Endodermal cell (in vitro differentiated cells): Measurements from ENCODE around the gene KIAA1755. TPM values are rescaled to one million over a fixed set of nuclear protein-coding genes. Genes with fewer than 3 reads are reported as not detected.

Experiments used
- DNase-seq: peaks from one replicate; pipeline ENCODE4 v3.0.0-alpha.2; 2017
- H3K27ac ChIP-seq: 2 replicates; pipeline ENCODE4 v1.5.1; 2013; ENCODE audit warnings: mild to moderate bottlenecking, low read depth, low read length, moderate library complexity
- H3K27me3 ChIP-seq: 2 replicates; pipeline ENCODE4 v1.6.1; 2013; ENCODE audit warnings: mild to moderate bottlenecking, low read length, moderate library complexity; ENCODE audit not compliant: insufficient read depth, control insufficient read depth, poor library complexity, severe bottlenecking
- H3K36me3 ChIP-seq: 2 replicates; pipeline ENCODE4 v1.7.0; 2013; ENCODE audit warnings: mild to moderate bottlenecking, low read length, moderate library complexity; ENCODE audit not compliant: control insufficient read depth, insufficient read depth
- H3K4me1 ChIP-seq: one replicate; pipeline ENCODE4 v1.7.0; 2013; ENCODE audit warnings: low read length; ENCODE audit not compliant: control insufficient read depth, insufficient read depth
- H3K4me3 ChIP-seq: 2 replicates; pipeline ENCODE4 v1.5.1; 2013; ENCODE audit warnings: mild to moderate bottlenecking, low read length, moderate library complexity
- H3K9ac ChIP-seq: 2 replicates; pipeline ENCODE4 v1.6.1; 2013; ENCODE audit warnings: mild to moderate bottlenecking, low read length, moderate library complexity; ENCODE audit not compliant: poor library complexity, severe bottlenecking; ENCODE audit errors: extremely low read depth
- H3K9me3 ChIP-seq: 2 replicates; pipeline ENCODE4 v1.6.1; 2013; ENCODE audit warnings: mild to moderate bottlenecking, low read length, moderate library complexity; ENCODE audit not compliant: control insufficient read depth
- H3K27ac Mint-ChIP-seq: 2 replicates; pipeline ENCODE4 v1.8.0; 2020; ENCODE audit warnings: mixed read lengths
- H3K27me3 Mint-ChIP-seq: 2 replicates; pipeline ENCODE4 v1.8.0; 2021; ENCODE audit warnings: mild to moderate bottlenecking, mixed read lengths; ENCODE audit not compliant: insufficient read depth
- H3K36me3 Mint-ChIP-seq: 2 replicates; pipeline ENCODE4 v1.8.0; 2020; ENCODE audit warnings: low read depth, mixed read lengths
- H3K4me1 Mint-ChIP-seq: 2 replicates; pipeline ENCODE4 v1.8.0; 2020; ENCODE audit warnings: mixed read lengths
- H3K4me3 Mint-ChIP-seq: 2 replicates; pipeline ENCODE4 v1.8.0; 2020; ENCODE audit warnings: mild to moderate bottlenecking, moderate library complexity, mixed read lengths
- H3K9me3 Mint-ChIP-seq: 2 replicates; pipeline ENCODE4 v1.8.0; 2020; ENCODE audit warnings: mild to moderate bottlenecking, mixed read lengths
- CTCF ChIP-seq: fragments of 200-600 bp; sonication (generic); conservative IDR thresholded peaks from 2 replicates; pipeline ENCODE4 v1.5.0; 2021; ENCODE audit warnings: antibody characterized with exemption, mild to moderate bottlenecking
- WGBS, 2 experiments: methylation state at CpG; one replicate each; pipeline versions ENCODE4 v1.1.5 to v1.1.7; 2013; ENCODE audit warnings: missing lambda C conversion rate in 2 of 2, mixed read lengths in 1 of 2; ENCODE audit not compliant: insufficient coverage in 1 of 2, insufficient read length in 1 of 2; 5-methylcytosine and 5-hydroxymethylcytosine counted together
- total RNA-seq, 2 donors: library from RNA; stranded (reverse); fragmentation: NEBNext Ultra II Directional in 1 of 2; extraction: Animal tissue kit (Norgen Biotek cat#: 25700) in 1 of 2; gene quantifications; 2 replicates in 1 of 2; 3 replicates in 1 of 2; pipeline ENCODE4 v1.2.1, GENCODE V29; 2021

KIAA1755 gene
- total RNA-seq, 2 donors from 2014 or later: not detected

- Mint-ChIP-seq H3K9me3 (no peaks in the 10 kb centered on the region), H3K4me3 (no peak overlapping the region), H3K4me1 (peaks cover 6% of the 10 kb centered on the region), H3K36me3 (no peaks in the 10 kb centered on the region), H3K27ac (no peak overlapping the region), H3K27me3 (peaks cover 6% of the 10 kb centered on the region)
- Histone ChIP-seq H3K27ac (no peak overlapping the region), H3K4me1 (no peaks in the 10 kb centered on the region), H3K9me3 (no peaks in the 10 kb centered on the region), H3K36me3 (no peaks in the 10 kb centered on the region), H3K9ac (no peak overlapping the region), H3K4me3 (no peak overlapping the region), H3K27me3 (no peaks in the 10 kb centered on the region)
- no peak for TF ChIP-seq CTCF
- DNase-seq: peak; percentile 35
- 84 to 91% methylated on average over 4 to 8 of the region's 8 CpGs for WGBS, 2 experiments
Measured at GRCh38 chr20:38198238-38198861, 62.2 kb downstream of the KIAA1755 start.

- no peak overlapping the region for H3K27ac ChIP-seq
Measured at GRCh38 chr20:38197619-38198018, 62.9 kb downstream of the KIAA1755 start.

GRCh38 chr20:38197217-38197616 is 63.3 kb downstream of the KIAA1755 start:
- Mint-ChIP-seq H3K27me3 (peaks cover 5% of the 10 kb centered on the region), H3K4me1 (peaks cover 6% of the 10 kb centered on the region), H3K36me3 (no peaks in the 10 kb centered on the region), H3K9me3 (no peaks in the 10 kb centered on the region), H3K4me3 (no peak overlapping the region), H3K27ac (no peak overlapping the region)
- WGBS, 2 experiments: 88 to 97% methylated on average over 3 to 4 of the region's 5 CpGs
- H3K36me3 ChIP-seq: no peaks in the 10 kb centered on the region
- H3K4me1 ChIP-seq: no peaks in the 10 kb centered on the region
- no peaks in the 10 kb centered on the region for H3K9me3 ChIP-seq
- no peak overlapping the region for H3K9ac ChIP-seq
- no peak overlapping the region for H3K27ac ChIP-seq
- no peak for TF ChIP-seq CTCF
- no peak overlapping the region for H3K4me3 ChIP-seq
- peak; percentile 26 for DNase-seq
- no peaks in the 10 kb centered on the region for H3K27me3 ChIP-seq

More at GRCh38 chr20:38197619-38198018, 62.9 kb downstream of the KIAA1755 start:
- Histone ChIP-seq H3K4me3 (no peak overlapping the region), H3K4me1 (no peaks in the 10 kb centered on the region), H3K9me3 (no peaks in the 10 kb centered on the region), H3K36me3 (no peaks in the 10 kb centered on the region), H3K27me3 (no peaks in the 10 kb centered on the region), H3K9ac (no peak overlapping the region)
- peak; percentile 27 for DNase-seq
- Mint-ChIP-seq H3K4me3 (no peak overlapping the region), H3K9me3 (no peaks in the 10 kb centered on the region), H3K27me3 (peaks cover 5% of the 10 kb centered on the region), H3K27ac (no peak overlapping the region), H3K36me3 (no peaks in the 10 kb centered on the region), H3K4me1 (peaks cover 6% of the 10 kb centered on the region)
- 76% methylated on average over 1 of the region's 1 CpG; no CpG with 5 or more reads in 1 of the 2 experiments for WGBS, 2 experiments
- TF ChIP-seq CTCF: no peak
